GM19467 (cell line): ENCODE results near the gene MMP12.

Experiments
- ATAC-seq: cut with Tn5 transposase; IDR thresholded peaks from one replicate; pipeline ENCODE4 v1.9.1; 2021; ENCODE audit warnings: mild to moderate bottlenecking, moderate library complexity; ENCODE audit not compliant: unreplicated experiment

The MMP12 gene

GRCh38 chr11:102850973-102851745 lies 23.6 kb downstream of the MMP12 start:
- no peak for ATAC-seq

- no peak for ATAC-seq
Observed at GRCh38 chr11:102849311-102849710, 25.5 kb downstream of the MMP12 start.

DNA sequence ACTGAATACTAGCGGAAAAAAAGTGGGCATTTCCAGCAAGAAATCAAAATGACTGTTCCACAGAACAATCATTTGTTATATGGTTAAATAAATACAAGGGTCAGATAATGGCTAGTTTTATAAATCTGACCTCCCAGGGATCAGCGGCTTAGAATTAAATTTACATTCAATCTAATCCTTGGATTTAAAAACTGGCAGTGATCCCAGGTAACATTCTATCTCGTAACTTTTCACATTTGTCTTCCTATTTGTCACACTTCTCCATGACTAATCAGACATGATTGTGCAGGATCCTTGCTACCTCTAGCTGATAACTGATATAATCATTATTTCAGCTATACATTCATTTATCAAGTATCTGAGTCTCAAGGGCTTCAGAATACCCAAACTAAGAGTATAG lies 28.5 kb downstream of the MMP12 start:
- no peak for ATAC-seq

- ATAC-seq, result no peak
Observed at GRCh38 chr11:102843489-102843888, 31.3 kb downstream of the MMP12 start, which contains the start of gene MMP3. Gene MMP3, minus strand, starts transcription at chr11:102843609. Its CDS starts 63 bp downstream, at chr11:102843546.

GRCh38 chr11:102842930-102843329 lies 31.9 kb downstream of the MMP12 start:
- no peak for ATAC-seq

- no peak for ATAC-seq
Observed at GRCh38 chr11:102840018-102840417, 34.8 kb downstream of the MMP12 start.

DNA sequence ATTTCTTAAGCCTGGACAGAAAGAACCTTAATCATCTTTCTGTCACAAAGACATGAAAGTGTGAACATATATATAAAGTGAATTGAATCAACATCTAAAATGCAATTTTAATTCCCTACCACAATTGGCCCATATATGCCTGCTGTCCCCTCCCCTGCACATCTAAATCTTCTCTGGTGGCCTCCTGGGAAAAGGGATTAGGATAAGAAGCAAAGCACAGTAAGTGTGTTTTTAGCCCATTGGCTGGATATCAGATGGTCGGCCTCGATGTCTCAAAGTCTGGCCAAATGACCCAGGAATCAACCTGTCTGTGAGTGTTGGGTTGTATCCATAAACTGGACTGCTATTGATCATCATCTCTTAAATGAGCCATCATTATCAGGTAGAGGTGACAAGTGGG lies 37.1 kb downstream of the MMP12 start:
- no peak for ATAC-seq

GRCh38 chr11:102837156-102837555 lies 37.6 kb downstream of the MMP12 start:
- no peak for ATAC-seq

DNA sequence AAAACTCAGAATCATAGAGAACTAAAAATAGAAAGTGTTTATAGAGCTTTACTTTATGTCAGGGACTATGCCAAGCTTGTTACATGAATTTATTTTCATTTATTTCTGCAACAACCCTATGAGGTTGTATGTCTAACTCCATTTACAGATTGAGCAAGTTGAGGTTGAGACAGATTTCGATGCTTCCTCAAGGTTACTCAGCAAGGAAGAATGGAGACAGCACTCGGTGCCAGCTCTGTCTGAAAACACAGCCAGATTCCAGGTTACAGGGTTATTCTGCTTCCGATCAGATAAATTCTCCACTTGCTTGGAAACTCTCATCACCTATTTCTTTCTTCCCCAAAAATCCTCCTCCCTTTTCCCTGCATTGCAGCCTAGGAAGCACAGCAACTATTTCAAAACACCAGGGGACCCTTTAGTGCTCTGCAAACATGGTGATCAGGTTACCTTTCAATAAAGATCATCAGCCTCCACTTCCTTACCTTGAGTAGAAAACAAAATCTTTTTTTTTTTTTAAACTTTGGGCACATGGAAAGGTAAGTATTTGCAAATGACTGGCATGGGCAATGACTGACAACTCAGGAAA lies 38.4 kb downstream of the MMP12 start:
- ATAC-seq, result no peak

- ATAC-seq, result no peak
Observed at GRCh38 chr11:102833731-102834130, 41.1 kb downstream of the MMP12 start.

DNA sequence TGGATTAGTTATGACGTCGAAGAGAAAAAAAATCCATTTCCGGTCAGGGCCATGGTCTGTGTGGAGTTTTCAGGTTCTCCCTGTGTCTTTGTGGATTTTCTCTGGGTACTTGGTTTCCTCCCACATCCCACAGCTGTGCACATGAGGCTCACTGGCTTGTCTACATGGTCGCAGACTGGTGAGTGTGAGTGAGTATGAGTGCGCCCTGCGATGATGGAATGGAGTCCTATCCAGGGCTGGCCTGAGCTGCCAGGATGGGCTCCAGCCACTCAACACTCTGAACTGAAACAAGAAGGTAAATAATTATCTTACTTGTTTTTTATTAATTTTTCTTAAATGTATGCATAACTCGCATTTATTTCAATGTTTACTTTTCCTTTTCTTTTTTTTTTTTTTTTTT lies 42.2 kb downstream of the MMP12 start:
- ATAC-seq, result no peak

DNA sequence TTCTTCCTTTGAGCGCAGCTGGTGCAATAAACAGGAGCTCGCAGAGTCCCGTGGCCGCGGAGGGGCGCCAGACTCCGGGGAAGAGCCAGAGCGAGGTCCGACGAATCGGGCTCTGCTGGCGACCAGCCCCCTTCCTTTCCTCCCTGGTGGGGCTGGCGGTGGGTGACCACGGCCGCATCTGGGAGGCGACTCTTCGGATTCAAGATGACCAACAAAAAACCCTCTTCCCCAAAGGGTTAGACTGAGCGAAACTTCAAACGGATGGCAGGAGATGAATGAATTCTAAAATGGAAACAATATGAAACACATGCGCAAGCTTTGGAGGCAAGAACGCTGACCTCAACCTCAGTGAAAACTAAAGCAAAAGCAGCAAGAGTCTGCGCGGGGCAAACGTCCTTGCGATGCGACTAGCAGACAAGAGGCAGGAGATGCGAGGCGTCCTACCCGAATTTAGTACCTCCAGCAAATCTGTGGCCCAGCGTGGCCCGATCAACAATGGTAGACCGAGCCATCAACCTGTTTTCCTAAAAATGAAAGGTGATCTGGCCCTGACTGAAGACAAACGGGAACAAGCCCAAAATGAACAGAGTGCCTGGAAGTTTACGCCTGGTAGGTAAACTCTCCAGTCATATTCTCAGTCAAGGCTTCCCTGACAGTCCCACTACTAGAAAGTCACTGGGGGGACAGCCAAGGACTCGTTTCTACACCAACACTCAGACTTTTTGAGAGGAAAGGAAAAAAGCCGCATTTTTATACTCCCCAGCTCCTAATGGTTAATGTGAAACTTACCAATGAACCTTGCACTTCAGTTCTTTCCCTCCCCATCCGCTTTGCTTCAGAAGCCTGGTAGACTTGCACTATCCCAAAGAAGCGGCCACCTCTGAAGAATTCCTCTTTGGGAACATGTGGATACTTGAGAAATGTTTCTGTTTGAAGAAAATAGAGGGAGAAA lies 43.0 kb downstream of the MMP12 start:
- no peak for ATAC-seq

GRCh38 chr11:102831128-102831488 lies 43.7 kb downstream of the MMP12 start:
- no peak for ATAC-seq

DNA sequence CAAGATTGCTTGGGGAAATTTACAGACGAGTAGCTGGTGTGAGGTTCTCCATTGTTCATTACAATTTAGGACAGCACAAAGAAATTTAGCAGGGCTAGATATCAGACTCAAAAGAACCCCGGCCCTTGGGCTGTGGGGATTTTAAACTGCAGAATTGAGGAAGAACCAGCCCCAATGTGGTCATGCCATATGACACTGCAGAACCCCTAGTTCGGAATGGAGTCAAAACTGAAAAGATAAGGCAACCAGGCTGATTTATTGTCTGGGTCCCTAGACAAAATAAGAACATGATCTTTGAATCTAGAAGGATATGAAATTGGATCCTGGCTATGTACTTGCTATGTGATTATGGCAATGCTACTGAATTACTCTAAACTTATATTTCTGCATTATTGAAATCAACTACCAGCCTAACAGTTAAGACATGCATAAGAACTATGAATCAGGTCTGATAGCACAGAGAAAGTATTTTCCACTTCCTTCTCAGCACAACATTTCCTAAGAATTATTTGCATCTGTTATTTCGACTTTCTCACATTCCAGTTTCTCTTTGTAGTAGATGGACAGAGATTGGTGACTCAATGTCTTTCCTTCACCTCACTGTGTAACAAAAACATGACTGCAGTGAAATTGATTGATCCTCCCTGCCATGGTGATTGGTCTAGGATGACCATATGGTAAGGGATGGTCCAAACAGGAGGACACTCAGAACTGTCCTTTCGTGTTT lies 44.6 kb downstream of the MMP12 start:
- ATAC-seq, result no peak

GRCh38 chr11:102829316-102830000 lies 45.3 kb downstream of the MMP12 start:
- ATAC-seq, result no peak

DNA sequence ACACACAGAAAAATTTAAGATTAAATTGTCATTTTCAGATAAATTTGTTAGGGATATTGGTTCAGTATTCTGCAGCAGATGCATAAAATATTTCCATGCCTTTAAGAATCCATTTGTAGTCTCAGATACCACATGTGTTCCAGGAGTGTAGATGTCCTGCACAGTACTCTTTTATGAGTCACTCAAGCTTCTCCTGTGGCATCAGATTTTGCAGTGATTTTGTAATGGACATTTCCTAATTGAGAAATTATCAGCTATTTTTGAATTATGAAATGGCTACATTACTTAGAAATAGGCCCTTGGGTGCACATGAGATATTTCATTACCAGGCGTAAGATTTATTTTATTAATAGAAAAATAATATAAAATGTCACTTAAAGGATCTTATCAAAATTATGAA lies 50.2 kb downstream of the MMP12 start:
- no peak for ATAC-seq

DNA sequence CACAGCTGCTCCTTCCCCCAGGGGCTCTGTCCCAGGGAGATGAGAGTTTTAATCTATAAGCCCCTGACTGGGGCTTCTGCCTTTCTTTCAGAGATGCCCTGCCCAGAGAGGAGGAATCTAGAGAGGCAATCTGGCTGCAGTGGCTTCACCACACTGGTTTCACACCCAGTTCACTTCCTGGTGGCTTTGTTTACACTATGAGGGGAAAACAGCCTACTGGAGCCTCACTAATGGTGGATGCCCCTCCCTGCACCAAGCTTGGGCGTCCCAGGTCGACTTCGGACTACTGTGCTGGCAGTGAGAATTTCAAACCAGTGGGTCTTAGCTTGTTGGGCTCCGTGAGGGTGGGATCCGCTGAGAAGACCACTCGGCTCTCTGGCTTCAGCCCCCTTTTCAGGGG lies 55.3 kb downstream of the MMP12 start:
- no peak for ATAC-seq

DNA sequence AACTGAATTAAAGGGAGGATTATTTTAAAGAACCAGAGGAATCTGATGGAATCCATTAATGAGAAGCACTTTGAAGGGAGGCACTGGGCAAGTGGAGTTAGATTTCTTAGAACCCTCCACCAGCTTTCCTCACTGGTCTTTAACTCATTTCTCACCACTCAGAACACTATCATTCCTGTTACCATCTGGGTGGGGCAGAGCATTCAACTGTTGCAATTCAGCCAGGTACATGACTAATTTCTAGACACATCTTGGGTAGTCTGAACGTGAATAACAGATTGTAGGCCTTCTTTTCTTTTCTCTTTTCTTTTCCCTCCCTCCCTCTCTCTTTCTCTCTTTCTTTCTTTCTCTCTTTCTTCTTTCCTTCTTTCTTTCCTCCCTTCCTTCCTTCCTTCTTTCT lies 61.3 kb downstream of the MMP12 start:
- ATAC-seq, result no peak
